Epithelial cell of prostate (primary cell): ENCODE measurements around the gene LONRF2.
A peak's percentile ranks its signal among the peaks of the same experiment; 100 is the strongest.
"Not testable (repeated sequence)": the region's sequence is repeated elsewhere in the genome, so short reads cannot be mapped to it uniquely, and the experiment has no call there.

Experiments used
- DNase-seq: peaks from one replicate; pipeline ENCODE4 v3.0.0-alpha.2; 2011; ENCODE audit warnings: low read depth, low spot score
- H3K27ac ChIP-seq: fragments of 450-650 bp; 2 replicates; pipeline ENCODE4 v1.5.1; 2017; ENCODE audit warnings: mild to moderate bottlenecking

Gene LONRF2

DNA sequence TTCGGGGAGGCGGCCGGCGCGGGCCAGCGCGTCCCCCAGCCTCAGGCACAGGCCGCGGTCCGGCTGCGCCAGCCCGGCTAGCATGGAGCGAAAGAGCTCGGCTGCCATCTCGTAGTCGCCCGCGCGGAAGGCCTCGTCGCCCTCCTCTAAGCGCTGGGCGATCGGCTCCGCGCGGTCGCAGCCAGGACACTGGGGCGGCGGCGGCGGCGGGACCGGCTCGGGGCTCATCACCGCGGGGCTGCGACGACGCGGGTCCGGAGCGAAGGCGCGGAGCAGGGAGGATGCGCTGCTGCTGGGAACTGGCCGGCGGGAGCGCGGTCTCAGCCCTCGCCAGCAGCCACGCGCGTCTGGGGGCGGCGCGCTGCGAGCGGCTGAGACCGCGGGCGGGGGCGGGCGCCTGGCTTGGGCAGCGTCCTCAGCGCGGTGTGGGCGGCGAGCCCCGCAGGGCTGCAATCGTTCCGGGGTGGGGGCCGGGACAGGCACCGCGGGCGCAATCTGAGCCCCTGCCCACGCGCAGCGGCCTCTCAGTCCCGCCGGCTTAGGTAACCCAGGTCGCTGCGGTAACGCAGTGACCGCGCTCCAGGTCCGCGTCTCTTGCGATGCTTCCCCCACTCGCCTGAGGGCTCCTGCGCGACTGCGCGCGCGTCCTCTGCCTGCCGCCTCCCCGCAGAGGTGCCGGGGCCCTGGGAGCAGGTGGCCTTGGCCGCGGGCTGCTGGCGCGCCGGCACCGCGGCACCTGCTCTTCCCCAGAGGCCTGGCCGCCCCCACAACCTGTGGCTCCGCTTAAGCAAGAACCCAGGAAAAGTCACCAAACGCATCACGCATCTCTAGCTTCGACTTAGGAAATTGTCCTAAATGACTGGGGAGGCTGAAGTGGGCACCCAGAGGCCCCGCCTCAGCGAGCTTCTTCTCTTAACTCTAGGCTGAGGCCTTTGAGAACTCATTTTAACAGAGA lies at the start of gene LONRF2:
LONRF2 (minus strand) TSS at position 636 of the 955 bp plus-strand sequence; CDS start at position 228, 408 bp downstream.
- DNase-seq: no peak
- no peak within 1 kb of the TSS for H3K27ac ChIP-seq

DNA sequence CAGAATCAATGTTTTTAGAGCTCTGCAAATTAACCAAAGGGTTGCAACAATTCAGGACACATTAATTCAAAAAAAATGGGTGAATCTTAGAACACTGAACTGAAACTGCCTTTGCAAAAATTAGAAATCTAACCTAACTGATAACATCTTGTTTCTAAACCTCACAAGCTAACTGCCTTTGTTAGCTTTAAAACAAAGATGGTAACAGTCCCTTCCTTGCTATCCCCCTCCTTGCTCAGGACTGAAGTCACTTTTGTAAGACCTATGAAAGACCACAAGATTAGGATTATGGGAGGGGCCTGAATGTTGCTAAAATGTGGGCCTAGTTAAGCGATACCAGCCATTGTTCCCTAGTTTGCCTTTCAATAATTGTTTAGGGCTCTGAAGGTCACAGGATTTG lies 44.9 kb upstream of the LONRF2 start:
- DNase-seq: no peak
- no peak overlapping the region for H3K27ac ChIP-seq

GRCh38 chr2:100365434-100365833 lies 43.1 kb upstream of the LONRF2 start:
- peak; percentile 94 for DNase-seq
- H3K27ac ChIP-seq: no peak overlapping the region

DNA sequence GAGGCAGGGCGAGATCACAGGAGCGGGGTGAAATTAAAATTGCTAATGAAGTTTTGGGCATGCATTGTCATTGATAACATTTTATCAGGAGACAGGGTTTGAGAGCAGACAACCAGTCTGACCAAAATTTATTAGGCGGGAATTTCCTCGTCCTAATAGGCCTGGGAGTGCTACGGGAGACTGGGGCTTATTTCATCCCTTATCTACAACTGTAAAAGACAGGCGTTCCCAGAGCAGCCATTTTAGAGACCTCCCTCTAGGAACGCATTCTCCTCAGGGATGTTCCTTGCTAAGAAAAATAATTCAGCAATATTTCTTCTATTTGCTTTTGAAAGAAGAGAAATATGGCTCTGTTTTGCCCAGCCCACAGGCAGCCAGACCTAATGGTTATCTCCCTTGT lies 40.0 kb upstream of the LONRF2 start:
- not testable (repeated sequence) for H3K27ac ChIP-seq, DNase-seq

GRCh38 chr2:100359576-100359975 lies 37.3 kb upstream of the LONRF2 start:
- H3K27ac ChIP-seq: no peak overlapping the region
- DNase-seq: no peak

DNA sequence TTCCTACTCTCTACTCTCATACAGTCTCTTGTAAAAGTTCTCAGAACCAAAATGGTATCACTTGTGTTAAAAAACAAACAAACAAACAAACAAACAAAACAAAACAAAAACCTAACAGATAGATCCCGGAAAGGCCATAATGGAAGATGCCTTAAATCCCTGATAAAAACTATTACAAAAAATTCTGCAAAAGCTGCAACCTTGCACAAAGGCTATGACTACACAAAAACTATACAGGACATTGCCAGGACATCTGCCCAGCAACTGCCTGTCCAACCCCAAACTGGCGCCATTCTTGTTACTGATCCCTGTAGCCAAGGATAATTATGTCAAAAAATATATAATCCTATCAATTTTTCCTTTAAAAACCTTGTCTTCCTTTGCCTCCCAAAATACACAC lies 36.3 kb upstream of the LONRF2 start:
- DNase-seq: no peak
- no peak overlapping the region for H3K27ac ChIP-seq

DNA sequence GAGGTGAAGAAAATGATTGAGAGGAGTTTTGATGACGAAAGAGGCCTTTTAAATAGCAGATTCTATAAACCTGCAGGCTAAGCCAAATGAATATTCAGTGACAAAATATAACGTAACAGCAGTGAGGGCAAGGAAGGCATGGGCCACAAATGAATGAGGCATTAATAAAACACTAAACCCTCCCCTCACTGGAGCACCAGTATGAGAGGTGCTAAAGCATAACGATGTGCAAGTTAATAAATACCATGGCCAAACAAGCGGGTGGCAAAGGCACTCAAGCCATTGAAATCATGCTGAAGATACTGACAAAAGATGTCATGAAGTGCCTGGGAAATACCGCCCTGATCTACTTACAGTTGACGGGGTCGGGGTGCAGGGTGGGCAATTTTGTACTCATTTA lies 30.2 kb upstream of the LONRF2 start:
- DNase-seq: no peak
- no peak overlapping the region for H3K27ac ChIP-seq

DNA sequence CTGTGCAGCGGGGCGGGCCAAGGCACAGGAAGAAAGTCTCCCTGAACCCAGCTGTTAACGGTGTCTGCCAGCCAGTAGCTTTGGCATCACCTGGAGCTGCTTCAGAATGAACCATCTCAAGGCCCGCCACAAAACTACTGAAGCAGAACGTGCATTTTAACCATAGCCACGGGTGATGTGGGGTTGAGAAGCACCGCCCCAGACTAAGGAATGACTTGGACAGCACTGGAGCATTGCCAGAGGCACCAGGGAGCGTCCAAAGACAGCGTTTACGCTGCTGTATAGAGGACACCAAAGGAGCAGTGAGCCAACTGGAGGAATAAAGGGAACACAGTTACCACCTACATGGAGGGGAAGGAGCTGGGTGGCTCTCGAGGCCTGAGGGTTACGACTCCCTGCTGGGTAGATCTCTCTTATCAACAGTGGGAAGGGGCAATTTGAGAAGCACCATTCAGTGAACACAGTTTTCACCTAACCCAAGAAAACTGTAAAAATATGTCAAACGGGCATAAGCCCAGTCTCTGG lies 28.4 kb upstream of the LONRF2 start:
- DNase-seq: no peak
- H3K27ac ChIP-seq: no peak overlapping the region

DNA sequence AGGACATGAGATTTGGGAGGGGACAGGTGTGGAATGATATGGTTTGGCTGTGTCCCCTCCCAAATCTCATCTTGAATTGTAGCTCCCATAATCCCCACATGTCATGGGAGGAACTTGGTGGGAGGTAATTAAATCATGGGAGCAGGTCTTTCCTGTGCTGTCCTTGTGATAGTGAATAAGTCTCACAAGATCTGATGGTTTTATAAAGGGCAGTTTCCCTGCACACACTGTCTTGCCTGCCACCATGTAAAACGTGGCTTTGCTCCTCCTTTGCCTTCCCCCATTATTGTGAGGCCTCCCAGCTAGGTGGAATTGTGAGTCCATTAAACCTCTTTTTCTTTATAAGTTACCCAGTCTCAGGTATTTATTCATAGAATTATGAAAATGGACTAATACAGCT lies 22.8 kb upstream of the LONRF2 start:
- DNase-seq, H3K27ac ChIP-seq: not testable (repeated sequence)

- DNase-seq: no peak
- H3K27ac ChIP-seq: no peak overlapping the region
Measured at GRCh38 chr2:100344433-100344832, 22.1 kb upstream of the LONRF2 start.

GRCh38 chr2:100342466-100342865 lies 20.2 kb upstream of the LONRF2 start:
- DNase-seq, H3K27ac ChIP-seq: not testable (repeated sequence)

- DNase-seq: no peak
- H3K27ac ChIP-seq: no peak overlapping the region
Measured at GRCh38 chr2:100339823-100340222, 17.5 kb upstream of the LONRF2 start.

- no peak overlapping the region for H3K27ac ChIP-seq
- no peak for DNase-seq
Measured at GRCh38 chr2:100334929-100335328, 12.6 kb upstream of the LONRF2 start.

DNA sequence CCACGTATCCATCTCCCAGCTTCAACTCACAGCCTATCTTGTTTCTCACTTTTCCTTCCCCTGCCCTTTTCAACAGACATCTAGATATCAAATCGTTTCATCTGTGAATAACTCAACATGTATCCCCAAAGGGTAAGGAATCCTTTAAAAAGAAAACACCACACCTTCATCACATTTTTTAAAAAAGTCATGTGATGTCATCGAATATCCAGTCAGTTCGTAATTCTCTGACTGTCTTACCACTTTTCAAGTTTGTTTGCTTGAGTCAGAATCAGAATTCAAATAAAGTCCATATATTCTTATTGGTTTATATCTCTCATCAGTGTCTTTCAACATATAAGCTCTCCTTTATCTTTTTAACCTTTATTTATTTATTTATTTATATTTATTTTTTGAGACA lies 5.4 kb upstream of the LONRF2 start:
- H3K27ac ChIP-seq: no peak overlapping the region
- no peak for DNase-seq

DNA sequence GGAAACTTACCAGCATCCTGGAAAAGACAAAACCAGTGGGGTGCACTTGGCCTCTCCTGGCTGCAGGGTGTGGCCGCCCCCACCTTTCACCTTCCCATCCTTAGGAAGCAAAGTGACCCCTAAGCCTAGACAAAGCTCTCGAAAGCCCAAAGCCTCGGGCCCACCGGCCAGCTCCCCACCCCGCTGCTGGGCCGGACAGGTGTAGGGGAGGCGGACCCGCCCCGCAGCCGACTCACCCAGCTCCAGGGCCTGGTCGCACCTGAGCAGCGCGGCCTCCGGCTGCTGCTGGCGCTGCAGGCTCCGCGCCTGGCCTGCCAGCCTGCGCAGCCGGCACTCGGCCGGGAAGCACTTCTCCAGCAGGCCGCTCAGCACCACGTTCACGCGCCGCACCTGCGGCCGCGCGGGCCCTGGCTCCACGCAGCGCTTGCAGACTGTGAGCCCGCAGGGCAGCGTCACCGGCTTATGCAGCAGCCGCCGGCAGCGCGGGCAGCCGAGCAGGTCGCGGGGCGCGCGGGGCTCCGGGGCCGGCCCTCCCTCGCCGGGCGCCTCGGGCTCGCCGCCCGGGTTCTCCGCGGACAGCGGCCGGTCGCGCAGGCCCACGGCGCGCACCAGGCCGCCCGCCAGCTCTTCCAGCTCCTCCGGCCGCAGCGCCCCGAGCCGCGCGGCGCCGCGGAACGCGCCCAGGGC lies 979 bp downstream of the LONRF2 start:
- H3K27ac ChIP-seq: no peak overlapping the region
- DNase-seq: no peak

GRCh38 chr2:100320547-100321178 lies 1.6 kb downstream of the LONRF2 start:
- no peak for DNase-seq

DNA sequence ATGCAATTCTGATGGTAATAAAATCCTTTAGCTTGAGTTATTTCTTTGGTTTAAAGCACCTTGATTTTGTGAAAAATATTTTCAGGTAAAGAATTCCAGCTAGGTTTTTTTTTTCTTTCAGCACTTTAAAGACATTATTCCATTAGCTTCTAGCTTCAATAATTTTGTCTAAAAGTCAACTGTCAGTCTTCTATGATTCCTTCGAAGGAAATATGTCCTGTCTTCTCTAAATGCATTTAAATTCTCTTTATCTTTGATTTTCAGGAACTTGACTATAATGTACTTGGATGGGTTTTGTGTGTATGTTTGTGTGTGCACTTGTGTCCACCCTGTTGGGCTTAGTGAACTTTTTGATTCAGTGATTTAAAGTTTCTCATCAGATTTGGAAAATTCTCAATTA lies 4.7 kb downstream of the LONRF2 start:
- no peak for DNase-seq
- no peak overlapping the region for H3K27ac ChIP-seq

More at GRCh38 chr2:100320547-100321178, 1.6 kb downstream of the LONRF2 start:
- H3K27ac ChIP-seq: no peak overlapping the region

- H3K27ac ChIP-seq: no peak overlapping the region
- DNase-seq: no peak
Measured at GRCh38 chr2:100309973-100310719, 12.2 kb downstream of the LONRF2 start.

DNA sequence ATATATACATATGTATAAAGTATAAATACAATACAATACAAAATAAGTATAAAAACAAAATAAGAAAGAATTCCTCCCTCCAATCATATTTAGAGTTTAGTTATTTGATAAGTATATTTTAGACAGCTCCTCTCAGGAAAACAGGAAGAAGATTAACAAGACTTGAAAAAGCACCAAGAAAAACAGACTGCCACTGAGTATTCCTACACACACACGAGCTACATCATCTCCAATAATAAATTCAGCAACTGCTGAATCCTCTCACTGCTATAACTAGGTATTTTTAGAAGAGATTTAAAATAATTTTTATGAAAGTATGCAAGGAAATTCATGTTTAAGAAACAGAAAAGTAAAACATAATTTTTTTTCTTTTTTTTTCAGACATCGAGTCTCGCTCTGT lies 13.0 kb downstream of the LONRF2 start:
- H3K27ac ChIP-seq: no peak overlapping the region
- DNase-seq: no peak

GRCh38 chr2:100303744-100304143 lies 18.6 kb downstream of the LONRF2 start:
- DNase-seq: no peak
- no peak overlapping the region for H3K27ac ChIP-seq
